AG04450 (cell line): Measurements from ENCODE around the gene GPC6. TPM values are rescaled to one million over a fixed set of nuclear protein-coding genes. Genes with fewer than 3 reads are reported as not detected.

ENCODE experiments used
- CTCF ChIA-PET: fragments of 300-600, 350-600 bp; formaldehyde crosslinking; extraction: SDS; loops from one replicate; lab custom pipeline; 2022; ENCODE audit warnings: antibody characterized with exemption, inconsistent platforms; lab: Charles Lee
- POLR2A ChIA-PET: fragments of 350-600 bp; formaldehyde crosslinking; extraction: SDS; loops from one replicate; lab custom pipeline; 2021; ENCODE audit warnings: antibody characterized with exemption, inconsistent platforms; lab: Yijun Ruan, JAX
- DNase-seq: peaks from one replicate; pipeline ENCODE4 v3.0.0-alpha.2; 2011; ENCODE audit warnings: low read depth, low spot score
- H3K27ac ChIP-seq: one replicate; pipeline ENCODE4 v1.5.1; 2012; ENCODE audit warnings: low read depth, low read length, control low read depth
- H3K27me3 ChIP-seq: one replicate; pipeline ENCODE4 v1.6.0; 2012; ENCODE audit warnings: low read length; ENCODE audit not compliant: control insufficient read depth, insufficient read depth
- H3K4me3 ChIP-seq: 2 replicates; pipeline ENCODE4 v1.5.1; 2011; ENCODE audit warnings: mild to moderate bottlenecking, low read depth, low read length, control low read depth
- H3K9me3 ChIP-seq: 2 replicates; pipeline ENCODE4 v1.5.1; 2012; ENCODE audit warnings: low read length; ENCODE audit not compliant: control insufficient read depth, insufficient read depth
- polyA plus RNA-seq: library from polyadenylated mRNA; depleted of rRNA; stranded (reverse); fragments of >200 nt; gene quantifications from 2 replicates; pipeline ENCODE4 v1.2.3, GENCODE V29; 2011
- TF ChIP-seq, protein P1 (sequence below): IDR thresholded peaks from 2 replicates; pipeline ENCODE4 v1.5.1; 2011; ENCODE audit warnings: low read depth, low read length, control low read depth, inconsistent platforms

GPC6 gene
- polyA plus RNA-seq, 1 experiment, result 40.4 TPM

DNA sequence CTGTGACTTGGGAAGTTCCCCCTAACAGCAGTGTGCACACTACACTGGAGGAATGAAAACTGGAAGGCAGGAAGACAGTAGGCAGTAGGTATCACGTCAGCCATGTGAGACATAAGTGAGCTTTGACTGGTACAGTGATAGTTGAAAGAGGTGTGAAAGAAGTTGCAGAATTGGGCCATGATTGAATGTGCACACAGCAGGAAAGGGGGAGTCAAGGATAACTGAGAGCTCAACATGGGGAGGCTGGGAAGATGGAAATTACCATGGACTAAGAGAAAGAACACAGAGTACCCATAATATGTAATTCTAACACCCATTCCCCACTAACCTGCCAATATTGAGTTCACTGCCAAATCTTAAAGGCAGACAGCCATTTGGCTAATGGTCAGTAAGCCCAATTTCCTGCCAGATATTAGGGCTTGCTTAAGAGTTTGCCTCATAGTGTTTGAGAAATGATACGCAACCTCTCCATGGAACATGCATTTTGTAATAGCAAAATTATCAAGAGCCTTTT, 931.2 kb downstream of the GPC6 start:
- peaks cover 5% of the 10 kb centered on the region; the same call in 1 of the 2 replicates for H3K9me3 ChIP-seq
- no peak overlapping the region for H3K4me3 ChIP-seq
- DNase-seq, result no peak
- ChIA-PET POLR2A (no interaction called here), CTCF (no interaction called here)
- TF ChIP-seq, protein P1, sequence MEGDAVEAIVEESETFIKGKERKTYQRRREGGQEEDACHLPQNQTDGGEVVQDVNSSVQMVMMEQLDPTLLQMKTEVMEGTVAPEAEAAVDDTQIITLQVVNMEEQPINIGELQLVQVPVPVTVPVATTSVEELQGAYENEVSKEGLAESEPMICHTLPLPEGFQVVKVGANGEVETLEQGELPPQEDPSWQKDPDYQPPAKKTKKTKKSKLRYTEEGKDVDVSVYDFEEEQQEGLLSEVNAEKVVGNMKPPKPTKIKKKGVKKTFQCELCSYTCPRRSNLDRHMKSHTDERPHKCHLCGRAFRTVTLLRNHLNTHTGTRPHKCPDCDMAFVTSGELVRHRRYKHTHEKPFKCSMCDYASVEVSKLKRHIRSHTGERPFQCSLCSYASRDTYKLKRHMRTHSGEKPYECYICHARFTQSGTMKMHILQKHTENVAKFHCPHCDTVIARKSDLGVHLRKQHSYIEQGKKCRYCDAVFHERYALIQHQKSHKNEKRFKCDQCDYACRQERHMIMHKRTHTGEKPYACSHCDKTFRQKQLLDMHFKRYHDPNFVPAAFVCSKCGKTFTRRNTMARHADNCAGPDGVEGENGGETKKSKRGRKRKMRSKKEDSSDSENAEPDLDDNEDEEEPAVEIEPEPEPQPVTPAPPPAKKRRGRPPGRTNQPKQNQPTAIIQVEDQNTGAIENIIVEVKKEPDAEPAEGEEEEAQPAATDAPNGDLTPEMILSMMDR, result no peak
- no peaks in the 10 kb centered on the region for H3K27me3 ChIP-seq
- H3K27ac ChIP-seq, result no peak overlapping the region

- no peaks in the 10 kb centered on the region for H3K27me3 ChIP-seq
- TF ChIP-seq, protein P1, result no peak
- H3K4me3 ChIP-seq, result no peak overlapping the region
- ChIA-PET POLR2A (no interaction called here), CTCF (no interaction called here)
- H3K9me3 ChIP-seq, result peaks cover 5% of the 10 kb centered on the region; the same call in 1 of the 2 replicates
- DNase-seq, result no peak
- H3K27ac ChIP-seq, result no peak overlapping the region
Observed at GRCh38 chr13:94160875-94161274, 934.3 kb downstream of the GPC6 start.

DNA sequence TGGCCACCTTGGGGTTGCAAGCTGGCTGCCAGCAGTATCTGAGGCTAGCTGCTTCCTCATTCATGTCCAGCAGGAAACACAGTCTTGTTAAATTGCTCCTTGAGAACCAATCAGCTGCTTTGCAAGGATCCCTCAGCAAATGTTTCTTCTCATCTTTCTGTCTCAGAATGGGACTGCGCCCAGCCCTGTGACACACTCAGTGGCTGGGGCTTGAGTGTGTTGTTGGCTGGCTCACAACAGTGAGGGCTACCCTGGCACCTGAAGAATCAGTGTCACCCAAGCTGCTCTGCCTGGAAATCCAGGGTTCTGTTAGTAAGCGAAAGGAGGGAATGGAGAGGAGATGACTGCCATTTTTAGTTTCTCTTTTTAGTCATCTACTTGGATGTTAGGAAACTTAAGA, 935.7 kb downstream of the GPC6 start:
- POLR2A ChIA-PET, result no interaction called here
- DNase-seq, result no peak
- Histone ChIP-seq H3K27ac (no peak overlapping the region), H3K4me3 (no peak overlapping the region), H3K9me3 (peaks cover 5% of the 10 kb centered on the region; the same call in 1 of the 2 replicates), H3K27me3 (no peaks in the 10 kb centered on the region)
- TF ChIP-seq, protein P1, result no peak
- CTCF ChIA-PET, result no interaction called here

DNA sequence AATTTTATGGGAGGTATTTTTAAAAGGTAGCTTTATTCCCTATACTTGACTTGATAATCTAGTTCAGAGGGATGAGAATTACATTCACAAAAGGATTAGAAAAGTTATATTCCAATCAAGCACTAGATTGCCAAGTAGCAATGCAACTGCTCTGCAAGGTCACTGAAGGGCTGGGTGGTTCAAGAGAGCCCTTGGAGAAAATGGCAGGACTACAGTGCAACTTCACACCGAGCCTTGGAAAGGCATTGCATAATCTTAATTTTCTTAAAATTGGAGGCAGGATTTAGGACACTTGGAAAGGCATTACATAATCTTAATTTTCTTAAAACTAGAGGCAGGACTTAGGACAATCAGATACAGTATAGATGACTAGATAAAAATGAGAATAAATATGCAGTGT, 936.9 kb downstream of the GPC6 start:
- H3K4me3 ChIP-seq, result no peak overlapping the region
- H3K27ac ChIP-seq, result no peak overlapping the region
- CTCF ChIA-PET, result no interaction called here
- TF ChIP-seq, protein P1, result no peak
- H3K27me3 ChIP-seq, result no peaks in the 10 kb centered on the region
- POLR2A ChIA-PET, result no interaction called here
- peaks cover 5% of the 10 kb centered on the region; the same call in 1 of the 2 replicates for H3K9me3 ChIP-seq
- no peak for DNase-seq

DNA sequence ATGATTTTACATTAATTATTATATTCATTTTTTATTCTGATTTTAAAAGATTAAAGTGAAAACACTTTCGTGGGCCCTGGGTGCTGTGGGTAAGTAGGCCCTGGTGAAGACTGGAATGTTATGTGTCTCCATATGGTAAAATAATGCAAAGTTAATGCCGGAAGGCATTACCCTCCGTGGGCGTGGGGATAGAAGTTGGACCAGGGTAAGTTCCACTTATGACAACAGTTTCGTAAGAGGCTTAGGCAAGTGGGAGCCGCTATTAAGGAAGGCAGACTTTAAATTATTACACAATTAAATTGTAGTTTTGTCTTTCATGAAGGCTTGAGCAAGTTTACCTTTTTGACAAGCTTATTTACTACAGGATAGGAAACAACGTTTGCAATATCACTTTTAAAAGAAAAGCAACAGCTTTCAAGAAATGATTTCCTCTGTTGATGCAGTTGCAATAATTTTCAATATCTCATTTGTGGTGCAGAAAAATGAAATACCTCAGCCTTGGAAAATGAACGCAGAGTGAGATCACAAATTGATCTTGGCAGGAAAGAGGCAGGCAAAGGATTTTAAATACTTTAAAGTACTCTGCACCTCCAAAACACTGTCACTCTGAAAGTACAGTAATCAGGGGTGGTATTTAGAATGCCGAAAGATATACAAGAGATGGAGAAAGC, 942.3 kb downstream of the GPC6 start:
- Histone ChIP-seq H3K27ac (no peak overlapping the region), H3K27me3 (no peaks in the 10 kb centered on the region), H3K4me3 (no peak overlapping the region), H3K9me3 (no peaks in the 10 kb centered on the region)
- DNase-seq, result no peak
- TF ChIP-seq, protein P1, result no peak
- ChIA-PET POLR2A (no interaction called here), CTCF (no interaction called here)
